Measurements from ENCODE around the gene RICTOR.
"Not testable (repeated sequence)": the region's sequence is repeated elsewhere in the genome, so short reads cannot be mapped to it uniquely, and the experiment has no call there.

RICTOR gene

DNA sequence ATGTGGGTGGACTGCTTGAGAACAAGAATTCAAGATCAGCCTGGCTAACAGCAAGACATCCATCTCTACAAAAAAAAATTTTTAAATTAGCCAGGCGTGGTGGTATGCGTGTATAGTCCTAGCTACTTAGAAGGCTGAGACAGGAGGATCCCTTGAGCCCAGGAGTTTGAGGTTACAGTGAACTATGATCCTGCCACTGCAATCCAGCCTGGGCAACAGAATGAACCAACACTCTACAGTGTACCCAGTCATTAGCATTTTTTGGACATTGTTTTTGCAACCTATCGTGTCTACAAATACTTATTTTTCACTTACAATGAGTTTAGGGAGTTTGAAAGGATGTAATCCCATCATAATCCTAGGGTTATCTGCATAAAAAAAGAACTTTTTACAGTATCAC lies 22.1 kb downstream of the RICTOR start:
- DNase-seq: no peak
- Histone ChIP-seq H3K4me2 (ENCODE audit: low read length, poor library complexity, severe bottlenecking) (no peak overlapping the region), H3K27me3 (ENCODE audit: control insufficient read depth in 1 of 2, insufficient read depth in 1 of 2, low read length in 2 of 2) (no peaks in the 10 kb centered on the region), H3K9ac (ENCODE audit: low read length) (no peak overlapping the region), H3K79me1 (replicated peaks; ENCODE audit: low read length, poor library complexity, severe bottlenecking) (peaks cover 22% of the 10 kb centered on the region), H2AK5ac (ENCODE audit: low read length, severe bottlenecking) (no peak overlapping the region), H2BK5ac (ENCODE audit: low read depth, low read length, poor library complexity, severe bottlenecking) (no peak overlapping the region), H3K9me3 (ENCODE audit: control insufficient read depth, low read length) (no peaks in the 10 kb centered on the region), H3K4me3 (ENCODE audit: insufficient read depth in 1 of 2, low read depth in 1 of 2, low read length in 2 of 2) (no peak overlapping the region), H3K36me3 (ENCODE audit: control insufficient read depth in 1 of 2, insufficient read depth in 2 of 2, low read depth in 1 of 2, low read length in 2 of 2) (peaks cover 5 to 7% of the 10 kb centered on the region in 2 experiments), H4K8ac (ENCODE audit: low read length) (no peak overlapping the region), H3K23ac (ENCODE audit: low read length in 2 of 2) (no peak overlapping the region), H4K91ac (ENCODE audit: low read length) (no peak overlapping the region), H3K14ac (ENCODE audit: low read length in 2 of 2) (no peak overlapping the region), H2BK15ac (ENCODE audit: low read depth, poor library complexity, severe bottlenecking) (no peak overlapping the region), H2BK12ac (ENCODE audit: low read length in 2 of 2) (no peak overlapping the region), H3K27ac (ENCODE audit: low read length, poor library complexity, severe bottlenecking) (no peak overlapping the region), H2BK120ac (ENCODE audit: low read depth, low read length) (no peak overlapping the region), H3K18ac (ENCODE audit: low read depth in 1 of 2, low read length in 2 of 2) (no peak overlapping the region), H3K4me1 (ENCODE audit: control insufficient read depth, insufficient read depth, low read depth, low read length) (no peaks in the 10 kb centered on the region), H3K4ac (ENCODE audit: low read depth in 1 of 2, low read length in 2 of 2) (no peak overlapping the region), H2AFZ (ENCODE audit: low read depth, low read length) (no peak overlapping the region)
- WGBS: 100% methylated on average over 2 of the region's 3 CpGs

DNA sequence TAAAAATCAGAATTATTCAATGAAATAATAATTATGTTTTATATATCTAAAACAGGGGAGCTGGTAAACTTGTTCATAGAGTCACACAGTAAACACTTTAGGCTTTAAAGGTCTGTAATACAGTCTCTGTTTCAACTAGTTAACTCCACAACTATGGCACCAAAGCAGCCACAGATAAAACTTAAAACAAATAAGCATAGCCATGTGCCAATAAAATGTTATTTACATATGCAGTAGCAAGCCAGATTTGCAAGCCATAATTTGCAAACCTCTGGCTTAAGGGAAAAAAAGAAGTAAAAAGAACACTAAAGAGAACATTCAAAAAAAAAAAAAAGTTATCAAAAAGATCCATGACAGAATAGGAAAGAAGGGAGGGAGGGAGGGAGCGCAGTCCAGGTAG lies 24.9 kb downstream of the RICTOR start:
- Histone ChIP-seq H4K91ac (ENCODE audit: low read length) (no peak overlapping the region), H4K8ac (ENCODE audit: low read length) (no peak overlapping the region), H3K9ac (ENCODE audit: low read length) (no peak overlapping the region), H3K79me1 (replicated peaks; ENCODE audit: low read length, poor library complexity, severe bottlenecking) (peaks cover 21% of the 10 kb centered on the region), H2BK15ac (ENCODE audit: low read depth, poor library complexity, severe bottlenecking) (no peak overlapping the region), H2AFZ (ENCODE audit: low read depth, low read length) (no peak overlapping the region), H3K4ac (ENCODE audit: low read depth in 1 of 2, low read length in 2 of 2) (no peak overlapping the region), H2BK120ac (ENCODE audit: low read depth, low read length) (no peak overlapping the region), H3K23ac (ENCODE audit: low read length in 2 of 2) (no peak overlapping the region), H3K36me3 (ENCODE audit: control insufficient read depth in 1 of 2, insufficient read depth in 2 of 2, low read depth in 1 of 2, low read length in 2 of 2) (peaks cover 2 to 9% of the 10 kb centered on the region in 2 experiments), H3K4me2 (ENCODE audit: low read length, poor library complexity, severe bottlenecking) (no peak overlapping the region), H3K14ac (ENCODE audit: low read length in 2 of 2) (no peak overlapping the region), H3K27ac (ENCODE audit: low read length, poor library complexity, severe bottlenecking) (no peak overlapping the region), H2BK12ac (ENCODE audit: low read length in 2 of 2) (no peak overlapping the region), H3K9me3 (ENCODE audit: control insufficient read depth, low read length) (no peaks in the 10 kb centered on the region), H2AK5ac (ENCODE audit: low read length, severe bottlenecking) (no peak overlapping the region), H3K18ac (ENCODE audit: low read depth in 1 of 2, low read length in 2 of 2) (no peak overlapping the region), H3K4me3 (ENCODE audit: insufficient read depth in 1 of 2, low read depth in 1 of 2, low read length in 2 of 2) (no peak overlapping the region), H3K4me1 (ENCODE audit: control insufficient read depth, insufficient read depth, low read depth, low read length) (no peaks in the 10 kb centered on the region), H3K27me3 (ENCODE audit: control insufficient read depth in 1 of 2, insufficient read depth in 1 of 2, low read length in 2 of 2) (no peaks in the 10 kb centered on the region), H2BK5ac (ENCODE audit: low read depth, low read length, poor library complexity, severe bottlenecking) (no peak overlapping the region)
- no peak for DNase-seq
- no CpG with 5 or more reads among the region's 1 CpG for WGBS

DNA sequence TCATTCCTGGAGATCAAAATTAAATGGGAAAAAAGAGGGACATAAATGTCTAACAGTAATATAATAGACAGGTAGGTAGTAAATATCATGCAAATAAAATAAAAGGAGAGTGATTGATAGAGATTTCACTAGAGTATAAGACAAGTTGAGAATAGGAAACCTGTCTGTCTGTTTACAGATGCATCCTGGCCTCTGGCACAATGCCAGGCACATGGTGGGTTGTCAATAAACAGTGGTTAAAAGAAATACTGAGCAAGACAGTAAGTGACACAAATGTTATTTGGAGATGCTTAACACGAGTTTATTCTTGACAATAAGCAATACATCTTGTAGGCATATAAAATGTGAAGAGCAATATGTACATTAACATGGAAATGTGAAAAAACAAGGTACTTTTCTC lies 33.3 kb downstream of the RICTOR start:
- Histone ChIP-seq H3K14ac (ENCODE audit: low read length in 2 of 2) (no peak overlapping the region), H2AFZ (ENCODE audit: low read depth, low read length) (no peak overlapping the region), H3K79me1 (replicated peaks; ENCODE audit: low read length, poor library complexity, severe bottlenecking) (peaks cover 2% of the 10 kb centered on the region), H2BK15ac (ENCODE audit: low read depth, poor library complexity, severe bottlenecking) (no peak overlapping the region), H3K18ac (ENCODE audit: low read depth in 1 of 2, low read length in 2 of 2) (no peak overlapping the region), H4K91ac (ENCODE audit: low read length) (no peak overlapping the region), H3K27ac (ENCODE audit: low read length, poor library complexity, severe bottlenecking) (no peak overlapping the region), H2AK5ac (ENCODE audit: low read length, severe bottlenecking) (no peak overlapping the region), H2BK12ac (ENCODE audit: low read length in 2 of 2) (no peak overlapping the region), H2BK5ac (ENCODE audit: low read depth, low read length, poor library complexity, severe bottlenecking) (no peak overlapping the region), H3K9me3 (ENCODE audit: control insufficient read depth, low read length) (no peaks in the 10 kb centered on the region), H3K23ac (ENCODE audit: low read length in 2 of 2) (no peak overlapping the region), H3K9ac (ENCODE audit: low read length) (no peak overlapping the region), H4K8ac (ENCODE audit: low read length) (no peak overlapping the region), H3K4ac (ENCODE audit: low read depth in 1 of 2, low read length in 2 of 2) (no peak overlapping the region), H2BK120ac (ENCODE audit: low read depth, low read length) (no peak overlapping the region), H3K4me2 (ENCODE audit: low read length, poor library complexity, severe bottlenecking) (no peak overlapping the region), H3K36me3 (ENCODE audit: control insufficient read depth in 1 of 2, insufficient read depth in 2 of 2, low read depth in 1 of 2, low read length in 2 of 2) (peaks cover 0 to 5% of the 10 kb centered on the region in 2 experiments), H3K4me1 (ENCODE audit: control insufficient read depth, insufficient read depth, low read depth, low read length) (no peaks in the 10 kb centered on the region), H3K4me3 (ENCODE audit: insufficient read depth in 1 of 2, low read depth in 1 of 2, low read length in 2 of 2) (no peak overlapping the region), H3K27me3 (ENCODE audit: control insufficient read depth in 1 of 2, insufficient read depth in 1 of 2, low read length in 2 of 2) (no peaks in the 10 kb centered on the region)
- no peak for DNase-seq
- WGBS: no CpG with 5 or more reads among the region's 1 CpG

GRCh38 chr5:39034493-39034892 lies 39.7 kb downstream of the RICTOR start:
- not testable (repeated sequence) for H3K36me3 ChIP-seq (ENCODE audit: control insufficient read depth in 1 of 2, insufficient read depth in 2 of 2, low read depth in 1 of 2, low read length in 2 of 2); H2AK5ac ChIP-seq (ENCODE audit: low read length, severe bottlenecking); H3K79me1 ChIP-seq (replicated peaks; ENCODE audit: low read length, poor library complexity, severe bottlenecking); H3K9ac ChIP-seq (ENCODE audit: low read length); H3K4me1 ChIP-seq (ENCODE audit: control insufficient read depth, insufficient read depth, low read depth, low read length); H2AFZ ChIP-seq (ENCODE audit: low read depth, low read length); H2BK5ac ChIP-seq (ENCODE audit: low read depth, low read length, poor library complexity, severe bottlenecking); H4K8ac ChIP-seq (ENCODE audit: low read length); H3K14ac ChIP-seq (ENCODE audit: low read length in 2 of 2); H2BK120ac ChIP-seq (ENCODE audit: low read depth, low read length); H2BK15ac ChIP-seq (ENCODE audit: low read depth, poor library complexity, severe bottlenecking); H3K27me3 ChIP-seq (ENCODE audit: control insufficient read depth in 1 of 2, insufficient read depth in 1 of 2, low read length in 2 of 2); H3K4ac ChIP-seq (ENCODE audit: low read depth in 1 of 2, low read length in 2 of 2); DNase-seq; H3K4me2 ChIP-seq (ENCODE audit: low read length, poor library complexity, severe bottlenecking); H3K4me3 ChIP-seq (ENCODE audit: insufficient read depth in 1 of 2, low read depth in 1 of 2, low read length in 2 of 2); H3K9me3 ChIP-seq (ENCODE audit: control insufficient read depth, low read length); H4K91ac ChIP-seq (ENCODE audit: low read length); H3K18ac ChIP-seq (ENCODE audit: low read depth in 1 of 2, low read length in 2 of 2); H2BK12ac ChIP-seq (ENCODE audit: low read length in 2 of 2); H3K27ac ChIP-seq (ENCODE audit: low read length, poor library complexity, severe bottlenecking); H3K23ac ChIP-seq (ENCODE audit: low read length in 2 of 2)
- WGBS: 98% methylated on average over 12 of the region's 12 CpGs
